H9 (cell line): ENCODE results near the gene SOX14. TPM values are rescaled to one million over a fixed set of nuclear protein-coding genes. Genes with fewer than 3 reads are reported as not detected.

Experiments
- DNase-seq: peaks from one replicate; pipeline ENCODE4 v3.0.0-alpha.2; 2017
- H2AFZ ChIP-seq: one replicate; pipeline ENCODE4 v1.6.1; 2013; ENCODE audit warnings: mild to moderate bottlenecking, low read length, control low read depth, moderate library complexity
- H2AK5ac ChIP-seq: 2 replicates; pipeline ENCODE4 v1.6.1; 2013; ENCODE audit warnings: low read length, control low read depth, mixed read lengths; ENCODE audit not compliant: insufficient read length
- H2BK120ac ChIP-seq: one replicate; pipeline ENCODE4 v1.6.1; 2013; ENCODE audit warnings: low read depth, mild to moderate bottlenecking, low read length, control low read depth, inconsistent platforms; ENCODE audit not compliant: poor library complexity, severe bottlenecking
- H2BK12ac ChIP-seq: 2 replicates; pipeline ENCODE4 v1.6.1; 2013; ENCODE audit warnings: low read length, control low read depth, mixed read lengths, low read depth; ENCODE audit not compliant: insufficient read length
- H2BK15ac ChIP-seq: 2 replicates; pipeline ENCODE4 v1.6.1; 2013; ENCODE audit warnings: low read depth, low read length, control low read depth
- H2BK20ac ChIP-seq: one replicate; pipeline ENCODE4 v1.6.1; 2013; ENCODE audit warnings: low read depth, mild to moderate bottlenecking, low read length, control low read depth, inconsistent platforms; ENCODE audit not compliant: poor library complexity, severe bottlenecking
- H2BK5ac ChIP-seq: 2 replicates; pipeline ENCODE4 v1.6.1; 2013; ENCODE audit warnings: low read length, control low read depth, mixed read lengths; ENCODE audit not compliant: insufficient read length
- H3K14ac ChIP-seq: 2 replicates; pipeline ENCODE4 v1.6.1; 2013; ENCODE audit warnings: low read length, control low read depth; ENCODE audit not compliant: insufficient read depth
- H3K18ac ChIP-seq: 2 replicates; pipeline ENCODE4 v1.6.1; 2013; ENCODE audit warnings: low read depth, mild to moderate bottlenecking, mixed read lengths, low read length, control low read depth; ENCODE audit not compliant: insufficient read length
- H3K23ac ChIP-seq: 2 replicates; pipeline ENCODE4 v1.6.1; 2013; ENCODE audit warnings: low read length, control low read depth, mixed read lengths, low read depth; ENCODE audit not compliant: insufficient read length
- H3K23me2 ChIP-seq: 2 replicates; pipeline ENCODE4 v1.6.1; 2013; ENCODE audit warnings: low read depth, mild to moderate bottlenecking, mixed read lengths, low read length, control low read depth; ENCODE audit not compliant: insufficient read length, poor library complexity, severe bottlenecking
- H3K27ac ChIP-seq: 2 replicates; pipeline ENCODE4 v1.5.1; 2013; ENCODE audit warnings: low read length, control low read depth, mixed read lengths, low read depth; ENCODE audit not compliant: insufficient read length
- H3K27me3 ChIP-seq: 2 replicates; pipeline ENCODE4 v1.6.1; 2013; ENCODE audit warnings: low read length, control low read depth, inconsistent platforms; ENCODE audit not compliant: insufficient read depth
- H3K4ac ChIP-seq: 2 replicates; pipeline ENCODE4 v1.6.1; 2013; ENCODE audit warnings: low read depth, mild to moderate bottlenecking, control low read depth, inconsistent platforms, low read length, moderate library complexity
- H3K4me1 ChIP-seq: 2 replicates; pipeline ENCODE4 v1.6.1; 2013; ENCODE audit warnings: low read length, control low read depth, inconsistent platforms; ENCODE audit not compliant: insufficient read depth
- H3K4me2 ChIP-seq: 2 replicates; pipeline ENCODE4 v1.6.1; 2013; ENCODE audit warnings: low read length, control low read depth, mixed read lengths; ENCODE audit not compliant: insufficient read length, insufficient read depth
- H3K56ac ChIP-seq: 2 replicates; pipeline ENCODE4 v1.6.1; 2013; ENCODE audit warnings: low read depth, mild to moderate bottlenecking, mixed read lengths, low read length, control low read depth; ENCODE audit not compliant: insufficient read length
- H3K79me1 ChIP-seq: 2 replicates; pipeline ENCODE4 v1.6.1; 2013; ENCODE audit warnings: low read depth, mild to moderate bottlenecking, moderate library complexity, low read length, control low read depth, inconsistent platforms; ENCODE audit not compliant: insufficient read depth, poor library complexity, severe bottlenecking
- H3K79me2 ChIP-seq: 2 replicates; pipeline ENCODE4 v1.6.1; 2013; ENCODE audit warnings: low read length, control low read depth, inconsistent platforms; ENCODE audit not compliant: insufficient read depth
- H3K9ac ChIP-seq: 2 replicates; pipeline ENCODE4 v1.6.1; 2013; ENCODE audit warnings: low read length, control low read depth, mixed read lengths; ENCODE audit not compliant: insufficient read length; ENCODE audit errors: extremely low read depth
- H3K9me3 ChIP-seq: one replicate; pipeline ENCODE4 v1.6.1; 2013; ENCODE audit warnings: low read depth, low read length, inconsistent platforms; ENCODE audit not compliant: control insufficient read depth
- H3T11ph ChIP-seq: one replicate; pipeline ENCODE4 v1.6.1; 2013; ENCODE audit warnings: mild to moderate bottlenecking, low read length, control low read depth, inconsistent platforms
- H4K20me1 ChIP-seq: one replicate; pipeline ENCODE4 v1.6.1; 2013; ENCODE audit not compliant: control insufficient read depth, insufficient read length, insufficient read depth
- H4K5ac ChIP-seq: 2 replicates; pipeline ENCODE4 v1.6.1; 2013; ENCODE audit warnings: low read depth, mild to moderate bottlenecking, mixed read lengths, low read length, control low read depth; ENCODE audit not compliant: insufficient read length
- H4K8ac ChIP-seq: replicated peaks from 2 replicates; pipeline ENCODE4 v1.6.1; 2013; ENCODE audit warnings: low read length, control low read depth, mixed read lengths, low read depth; ENCODE audit not compliant: insufficient read length
- H4K91ac ChIP-seq: 2 replicates; pipeline ENCODE4 v1.6.1; 2013; ENCODE audit warnings: low read depth, mild to moderate bottlenecking, moderate library complexity, mixed read lengths, low read length, control low read depth; ENCODE audit not compliant: insufficient read length
- H3K27ac Mint-ChIP-seq, 3 experiments: 2 replicates in 2 of 3; 3 replicates in 1 of 3; pipeline ENCODE4 v1.8.0; 2020 to 2021; ENCODE audit warnings: mixed read lengths in 3 of 3, mild to moderate bottlenecking in 1 of 3, moderate library complexity in 1 of 3
- H3K27me3 Mint-ChIP-seq: 2 replicates; pipeline ENCODE4 v1.8.0; 2021; ENCODE audit warnings: low read depth, mild to moderate bottlenecking, moderate library complexity, mixed read lengths
- H3K36me3 Mint-ChIP-seq, 3 experiments: 2 replicates in 2 of 3; 3 replicates in 1 of 3; pipeline ENCODE4 v1.8.0; 2020 to 2021; ENCODE audit warnings: low read depth in 3 of 3, mixed read lengths in 3 of 3; ENCODE audit not compliant: insufficient read depth in 1 of 3
- H3K4me1 Mint-ChIP-seq, 2 experiments: 2 replicates each; pipeline ENCODE4 v1.8.0; 2020; ENCODE audit warnings: mixed read lengths in 2 of 2
- H3K4me3 Mint-ChIP-seq, 2 experiments: 2 replicates in 1 of 2; 3 replicates in 1 of 2; pipeline ENCODE4 v1.8.0; 2020 to 2021; ENCODE audit warnings: mild to moderate bottlenecking in 2 of 2, mixed read lengths in 2 of 2, moderate library complexity in 1 of 2
- H3K9me3 Mint-ChIP-seq, 2 experiments: 2 replicates in 1 of 2; 3 replicates in 1 of 2; pipeline ENCODE4 v1.8.0; 2020; ENCODE audit warnings: mild to moderate bottlenecking in 2 of 2, mixed read lengths in 2 of 2, moderate library complexity in 1 of 2
- WGBS: extraction: QIAGEN DNeasy Blood & Tissue Kit; methylation state at CpG from one replicate; pipeline ENCODE4 v1.1.7; 2013; ENCODE audit warnings: missing lambda C conversion rate, low lambda C conversion rate, mixed read lengths; ENCODE audit not compliant: insufficient read length; ENCODE audit errors: extremely low coverage; 5-methylcytosine and 5-hydroxymethylcytosine counted together
- total RNA-seq: library from RNA; stranded (reverse); gene quantifications from 2 replicates; pipeline ENCODE4 v1.2.1, GENCODE V29; 2021
- TF ChIP-seq, protein P1 (sequence below): fragments of 200-600 bp; sonication (generic); conservative IDR thresholded peaks from 3 replicates; pipeline ENCODE4 v1.8.0; 2021; ENCODE audit warnings: antibody characterized with exemption, mild to moderate bottlenecking

The SOX14 gene
- total RNA-seq, 1 experiment from 2014 or later: 0.57 TPM

DNA sequence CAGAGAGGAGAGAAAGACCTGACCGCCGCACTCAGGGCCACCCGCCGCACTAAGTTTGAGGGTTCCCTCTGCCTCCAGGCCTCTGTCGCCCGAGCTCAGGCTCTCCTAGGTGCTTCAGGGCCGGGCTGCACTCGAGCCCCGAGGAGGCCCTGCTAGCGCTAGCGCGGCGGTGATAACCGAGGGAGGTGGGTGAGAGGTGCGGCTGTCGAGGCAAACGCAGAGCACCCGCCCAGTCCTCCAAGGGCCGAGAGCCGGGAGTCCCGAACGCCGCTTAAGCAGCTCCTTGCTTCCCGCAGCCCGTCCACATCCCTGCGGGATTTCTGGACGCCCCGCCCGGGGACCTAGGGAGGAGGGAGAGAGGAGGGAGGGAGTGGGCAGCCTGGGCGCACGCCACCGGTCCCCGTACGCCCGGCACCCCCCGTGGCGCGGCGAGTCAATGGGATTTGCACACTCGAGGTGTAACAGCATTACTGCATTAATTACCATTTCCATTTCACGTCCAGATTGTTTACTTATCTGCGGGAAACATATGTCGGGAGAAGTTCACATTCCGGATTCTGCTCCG lies 6.8 kb downstream of the SOX14 start:
- Histone ChIP-seq H3K56ac (no peak overlapping the region), H3K9me3 (no peaks in the 10 kb centered on the region), H2BK120ac (no peak overlapping the region), H3K4ac (no peak overlapping the region), H3K27ac (no peak overlapping the region), H2BK15ac (no peak overlapping the region), H2BK20ac (no peak overlapping the region), H2AFZ (no peak overlapping the region), H3K14ac (no peak overlapping the region), H4K8ac (no peak overlapping the region), H3K4me1 (0 out of 2 replicates have a peak, but pooled peaks cover 2% of the 10 kb centered on the region), H3T11ph (no peak overlapping the region), H3K79me1 (no peaks in the 10 kb centered on the region), H3K27me3 (peaks cover 79% of the 10 kb centered on the region), H3K23ac (no peak overlapping the region), H2BK12ac (no peak overlapping the region), H4K91ac (no peak overlapping the region), H2BK5ac (no peak overlapping the region), H2AK5ac (no peak overlapping the region), H3K18ac (no peak overlapping the region), H4K5ac (no peak overlapping the region), H3K9ac (no peak overlapping the region), H3K79me2 (no peaks in the 10 kb centered on the region), H3K23me2 (peaks cover 19% of the 10 kb centered on the region), H3K4me2 (peak overlapping the region; percentile 68), H4K20me1 (no peaks in the 10 kb centered on the region)
- Mint-ChIP-seq H3K27ac (no peak overlapping the region), H3K36me3 (no peaks in the 10 kb centered on the region; a peak in 1 of 7 replicates), H3K27me3 (peaks cover 100% of the 10 kb centered on the region), H3K9me3 (peaks cover 0 to 5% of the 10 kb centered on the region in 2 experiments; a peak in 2 of 5 replicates), H3K4me3 (peak overlapping the region; percentile 47 to 83), H3K4me1 (peaks cover 58 to 65% of the 10 kb centered on the region in 2 experiments)
- no CpG with 5 or more reads among the region's 45 CpGs for WGBS
- DNase-seq: peak; percentile 65
- TF ChIP-seq, protein P1, sequence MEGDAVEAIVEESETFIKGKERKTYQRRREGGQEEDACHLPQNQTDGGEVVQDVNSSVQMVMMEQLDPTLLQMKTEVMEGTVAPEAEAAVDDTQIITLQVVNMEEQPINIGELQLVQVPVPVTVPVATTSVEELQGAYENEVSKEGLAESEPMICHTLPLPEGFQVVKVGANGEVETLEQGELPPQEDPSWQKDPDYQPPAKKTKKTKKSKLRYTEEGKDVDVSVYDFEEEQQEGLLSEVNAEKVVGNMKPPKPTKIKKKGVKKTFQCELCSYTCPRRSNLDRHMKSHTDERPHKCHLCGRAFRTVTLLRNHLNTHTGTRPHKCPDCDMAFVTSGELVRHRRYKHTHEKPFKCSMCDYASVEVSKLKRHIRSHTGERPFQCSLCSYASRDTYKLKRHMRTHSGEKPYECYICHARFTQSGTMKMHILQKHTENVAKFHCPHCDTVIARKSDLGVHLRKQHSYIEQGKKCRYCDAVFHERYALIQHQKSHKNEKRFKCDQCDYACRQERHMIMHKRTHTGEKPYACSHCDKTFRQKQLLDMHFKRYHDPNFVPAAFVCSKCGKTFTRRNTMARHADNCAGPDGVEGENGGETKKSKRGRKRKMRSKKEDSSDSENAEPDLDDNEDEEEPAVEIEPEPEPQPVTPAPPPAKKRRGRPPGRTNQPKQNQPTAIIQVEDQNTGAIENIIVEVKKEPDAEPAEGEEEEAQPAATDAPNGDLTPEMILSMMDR: no peak
